ENCODE data around the gene STRA8.
A peak's percentile ranks its signal among the peaks of the same experiment; 100 is the strongest.

STRA8 gene

GRCh38 chr7:135233570-135233969 lies at the start of gene STRA8:
STRA8 (plus strand) TSS chr7:135233838; CDS start chr7:135240525, 6,687 bp downstream.
- DNase-seq, result no peak

- no peak for DNase-seq
Measured at GRCh38 chr7:135184254-135184841, 49.3 kb upstream of the STRA8 start.

GRCh38 chr7:135185471-135186260 lies 48.0 kb upstream of the STRA8 start:
- no peak for DNase-seq

GRCh38 chr7:135186261-135186540 lies 47.4 kb upstream of the STRA8 start:
- DNase-seq, result no peak

GRCh38 chr7:135186841-135187253 lies 46.8 kb upstream of the STRA8 start:
- DNase-seq, result no peak

GRCh38 chr7:135188298-135188984 lies 45.2 kb upstream of the STRA8 start:
- DNase-seq, result no peak

GRCh38 chr7:135189221-135189662 lies 44.4 kb upstream of the STRA8 start:
- no peak for DNase-seq

- no peak for DNase-seq
Measured at GRCh38 chr7:135189961-135190360, 43.7 kb upstream of the STRA8 start.

- no peak for DNase-seq
Measured at GRCh38 chr7:135190703-135191102, 42.9 kb upstream of the STRA8 start.

- DNase-seq, result no peak
Measured at GRCh38 chr7:135192914-135193536, 40.6 kb upstream of the STRA8 start.

GRCh38 chr7:135193615-135194081 lies 40.0 kb upstream of the STRA8 start:
- DNase-seq, result peak; percentile 25

GRCh38 chr7:135194494-135195095 lies 39.0 kb upstream of the STRA8 start:
- DNase-seq, result no peak

GRCh38 chr7:135195156-135195555 lies 38.5 kb upstream of the STRA8 start:
- DNase-seq, result no peak

GRCh38 chr7:135195968-135196629 lies 37.5 kb upstream of the STRA8 start:
- no peak for DNase-seq

- no peak for DNase-seq
Measured at GRCh38 chr7:135197343-135197742, 36.3 kb upstream of the STRA8 start.

GRCh38 chr7:135197906-135198655 lies 35.6 kb upstream of the STRA8 start:
- DNase-seq, result no peak

GRCh38 chr7:135199439-135199838 lies 34.2 kb upstream of the STRA8 start:
- no peak for DNase-seq

- no peak for DNase-seq
Measured at GRCh38 chr7:135200821-135201331, 32.8 kb upstream of the STRA8 start.

- DNase-seq, result no peak
Measured at GRCh38 chr7:135201350-135201749, 32.3 kb upstream of the STRA8 start.

- no peak for DNase-seq
Measured at GRCh38 chr7:135204341-135204749, 29.3 kb upstream of the STRA8 start.

GRCh38 chr7:135204876-135205275 lies 28.8 kb upstream of the STRA8 start:
- no peak for DNase-seq

GRCh38 chr7:135205850-135206249 lies 27.8 kb upstream of the STRA8 start:
- no peak for DNase-seq
